DMS79 treated with DMSO at 0.1 percent for 48 hours (cell line): ENCODE results near the gene CTSZ.
"Not testable (repeated sequence)": the region's sequence is repeated elsewhere in the genome, so short reads cannot be mapped to it uniquely, and the experiment has no call there.

Experiments
- DNase-seq: peaks from one replicate; lab custom pipeline; 2025; lab: John Stamatoyannopoulos, UW

The CTSZ gene

DNA sequence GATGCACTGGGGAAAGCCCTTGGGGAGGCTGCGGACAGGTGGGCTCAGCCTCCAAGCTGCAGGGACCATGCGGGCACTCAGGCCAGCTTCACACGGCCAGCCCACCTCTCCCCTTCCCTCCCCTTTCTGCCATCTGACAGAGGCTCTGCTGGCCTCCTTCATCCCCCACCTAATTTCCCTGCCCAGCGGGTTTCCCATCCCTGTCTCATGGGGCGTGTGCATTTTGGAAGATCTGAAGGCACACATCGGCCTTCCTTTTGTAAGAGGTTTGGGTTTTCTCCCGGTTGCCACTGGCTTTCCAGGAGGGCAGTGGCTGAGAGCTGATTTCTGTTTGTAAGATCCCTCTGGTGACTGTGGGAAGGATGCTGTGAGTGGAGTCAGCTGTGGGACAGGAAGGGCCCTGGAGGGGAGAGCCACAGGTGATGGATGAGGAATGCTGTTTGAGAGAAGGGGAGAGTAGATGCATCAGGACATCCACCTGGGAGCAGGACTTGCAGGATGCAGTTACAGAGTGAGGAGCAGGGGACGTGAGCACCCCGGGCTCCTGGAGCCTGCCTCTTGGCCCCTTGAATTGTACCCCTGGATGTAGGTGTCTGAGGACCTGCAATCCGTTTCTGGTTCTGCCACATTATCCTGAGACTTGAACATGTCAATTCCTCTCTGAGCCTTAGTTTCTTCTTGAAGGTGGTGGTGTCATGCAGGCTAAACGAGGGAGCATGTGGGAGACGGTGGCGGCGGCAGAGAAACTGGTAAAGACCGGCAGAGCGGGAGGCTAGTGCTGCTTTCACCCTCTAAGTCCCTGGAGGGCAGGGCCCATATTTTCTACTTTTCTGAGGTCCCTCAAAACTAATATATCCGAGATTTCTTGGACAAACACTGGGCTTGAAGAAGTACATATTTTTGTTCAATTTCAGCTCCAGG is 6.2 kb upstream of the CTSZ start:
- no peak for DNase-seq

DNA sequence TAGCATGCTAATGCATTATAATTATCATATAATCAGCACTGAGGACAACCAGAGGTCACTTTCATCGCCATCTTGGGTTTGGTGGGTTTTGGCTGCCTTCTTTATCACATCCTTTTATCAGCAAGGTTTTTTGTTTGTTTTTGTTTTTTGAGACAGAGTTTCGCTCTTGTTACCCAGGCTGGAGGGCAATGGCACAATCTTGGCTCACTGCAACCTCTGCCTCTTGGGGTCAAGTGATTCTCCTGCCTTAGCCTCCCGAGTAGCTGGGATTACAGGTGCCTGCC is 4.8 kb upstream of the CTSZ start:
- DNase-seq: not testable (repeated sequence)

DNA sequence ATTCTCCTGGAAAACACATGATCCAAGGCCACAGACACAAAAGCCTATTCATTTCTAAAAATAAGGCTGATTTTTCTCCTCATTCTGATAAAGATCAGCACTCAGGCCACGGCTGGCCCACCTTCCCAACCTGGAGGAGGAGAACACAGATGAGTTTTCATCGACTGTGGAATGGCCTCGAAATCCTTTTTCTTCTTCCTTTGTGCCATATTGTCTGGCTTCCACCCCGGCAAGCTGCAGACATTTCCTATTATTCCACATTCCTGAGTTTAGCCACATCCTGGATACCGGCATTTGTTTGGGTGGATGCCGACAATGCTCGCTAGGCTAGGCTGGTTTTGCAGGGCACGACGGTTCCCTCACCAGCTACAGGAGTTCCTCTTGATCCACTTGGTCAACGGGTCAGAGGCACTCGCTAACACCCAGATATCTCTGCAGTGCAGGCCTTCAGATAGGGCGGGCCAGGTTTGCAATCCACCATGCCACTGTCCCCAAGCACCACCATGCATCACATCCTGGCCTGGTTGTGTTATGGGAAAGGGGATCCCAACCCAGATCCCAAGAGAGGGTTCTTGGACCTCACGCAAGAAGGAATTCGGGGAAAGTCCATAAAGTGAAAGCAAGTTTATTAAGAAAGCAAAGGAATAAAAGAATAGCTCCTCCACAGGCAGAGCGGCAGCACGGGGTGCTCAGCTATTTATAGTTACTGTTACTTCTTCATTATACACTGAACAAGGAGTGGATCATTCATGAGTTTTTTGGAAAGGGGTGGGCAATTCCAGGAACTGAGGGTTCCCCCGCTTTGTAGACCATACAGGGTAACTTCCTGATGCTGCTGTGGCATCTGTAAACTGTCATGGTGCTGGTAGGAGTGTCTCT is 4.2 kb upstream of the CTSZ start:
- no peak for DNase-seq

GRCh38 chr20:59010321-59010994 is 3.4 kb upstream of the CTSZ start:
- peak; percentile 11 for DNase-seq

GRCh38 chr20:59008715-59009336 is 1.8 kb upstream of the CTSZ start:
- DNase-seq: no peak

- DNase-seq: no peak
These were observed 834 bp upstream of the CTSZ start for GRCh38 chr20:59007665-59008511.

GRCh38 chr20:59006167-59006863 is 739 bp downstream of the CTSZ start:
- DNase-seq: no peak

- DNase-seq: no peak
These were observed 1.4 kb downstream of the CTSZ start for GRCh38 chr20:59005523-59006166.

DNA sequence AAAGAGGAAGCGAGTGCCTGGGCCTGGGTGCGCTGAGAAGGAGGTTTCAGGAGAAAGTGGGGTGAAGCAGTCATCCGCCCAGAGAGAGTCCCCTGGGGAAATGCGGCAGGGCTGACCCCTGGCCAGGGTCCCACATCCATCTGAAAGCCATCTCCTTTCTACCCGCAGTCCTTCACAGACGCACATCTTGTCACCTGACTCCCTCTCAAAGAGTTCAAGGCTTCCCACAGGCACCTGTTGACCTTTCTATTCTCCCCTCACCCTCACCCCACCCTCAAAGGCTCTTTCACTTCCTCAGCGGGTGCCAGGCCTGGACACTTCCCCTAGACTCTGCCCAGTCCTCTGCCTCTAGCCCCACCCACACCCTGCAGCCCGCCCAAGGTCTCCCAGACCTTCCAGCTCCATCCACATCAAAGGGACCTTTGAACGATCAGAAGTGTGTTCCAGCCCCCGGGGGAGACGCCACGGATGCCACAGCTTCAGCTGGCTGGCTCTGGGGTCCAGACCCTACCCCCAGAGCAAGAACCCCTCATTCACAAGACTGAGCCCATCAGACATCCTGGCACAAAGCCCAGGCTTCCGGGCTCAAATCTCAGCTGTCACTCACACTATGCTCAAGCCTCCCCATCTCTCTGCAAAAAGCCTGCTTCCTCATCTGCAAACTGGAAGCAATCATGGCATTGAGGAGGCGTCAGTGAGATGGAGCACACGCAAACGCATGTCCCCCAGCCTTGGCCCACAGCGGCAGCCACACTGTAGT is 2.1 kb downstream of the CTSZ start:
- no peak for DNase-seq

DNA sequence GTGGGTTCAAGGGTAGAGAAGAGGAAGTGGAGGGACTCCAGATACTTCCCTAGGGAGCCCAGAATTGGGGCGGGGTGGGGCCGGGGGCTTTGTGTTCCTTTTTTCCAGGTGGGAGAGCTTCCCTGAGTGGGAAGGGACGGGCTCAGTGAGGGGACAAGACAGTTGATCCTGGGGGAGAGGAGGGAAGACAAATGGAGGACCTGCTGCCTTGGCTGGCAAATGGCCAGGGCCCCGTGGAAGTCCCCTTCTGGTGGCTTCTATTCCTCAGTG is 2.6 kb downstream of the CTSZ start:
- no peak for DNase-seq

- no peak for DNase-seq
These were observed 3.1 kb downstream of the CTSZ start for GRCh38 chr20:59003836-59004492.

DNA sequence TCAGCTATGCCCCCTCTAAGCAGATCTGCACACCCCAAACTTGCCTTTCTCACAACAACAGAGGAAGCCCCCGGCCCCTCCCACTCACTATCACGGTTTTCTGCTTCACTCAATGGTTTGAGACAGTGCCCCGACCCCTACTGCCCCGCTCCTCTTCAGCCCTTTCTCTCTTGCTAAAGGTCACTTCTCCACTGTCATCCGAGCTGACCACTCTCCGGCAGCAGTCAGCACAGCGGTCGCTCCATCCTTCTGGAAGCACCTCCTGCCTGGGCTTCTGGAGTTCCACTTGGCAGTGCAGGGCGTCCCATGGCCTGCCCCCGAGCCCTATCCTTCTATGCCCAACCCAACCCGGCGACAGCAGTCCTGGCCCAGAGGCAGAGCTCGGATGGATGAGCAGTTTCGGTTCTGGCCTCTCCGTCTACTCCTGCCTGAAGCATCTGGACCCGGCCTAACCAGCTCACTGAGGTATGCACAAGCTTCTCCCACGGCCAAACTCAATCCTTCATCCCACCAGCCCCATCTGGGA is 4.1 kb downstream of the CTSZ start:
- DNase-seq: no peak

DNA sequence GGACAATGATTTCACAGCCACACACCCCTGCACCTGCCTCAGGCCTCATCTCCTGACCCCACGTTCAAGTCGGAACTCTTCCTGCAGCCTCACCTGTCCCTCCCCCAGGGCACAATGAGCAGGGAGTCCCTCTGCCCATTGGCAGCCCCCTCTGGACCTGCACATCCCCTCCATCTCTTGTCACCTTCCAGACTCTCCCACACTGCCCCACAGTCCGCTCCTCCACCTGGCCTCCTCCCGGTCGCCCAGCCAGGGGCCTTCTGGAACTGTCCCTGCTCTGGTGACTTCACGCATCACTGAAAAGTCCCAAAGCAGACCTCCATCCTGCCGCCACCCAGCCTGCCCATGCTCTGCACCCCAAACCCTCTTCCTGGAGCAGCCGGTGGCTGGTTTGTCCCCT is 4.7 kb downstream of the CTSZ start:
- no peak for DNase-seq

GRCh38 chr20:59001449-59002171 is 5.4 kb downstream of the CTSZ start:
- no peak for DNase-seq

- no peak for DNase-seq
These were observed 6.0 kb downstream of the CTSZ start for GRCh38 chr20:59001068-59001448.

GRCh38 chr20:59000326-59000725 is 6.7 kb downstream of the CTSZ start:
- no peak for DNase-seq

- DNase-seq: no peak
These were observed 8.4 kb downstream of the CTSZ start for GRCh38 chr20:58998656-58999055.

- no peak for DNase-seq
These were observed 9.8 kb downstream of the CTSZ start for GRCh38 chr20:58997141-58997770.
